GM21723 (cell line): ENCODE data around the gene TRIM24.
A peak's percentile ranks its signal among the peaks of the same experiment; 100 is the strongest.
"Not testable (repeated sequence)": the region's sequence is repeated elsewhere in the genome, so short reads cannot be mapped to it uniquely, and the experiment has no call there.

Experiments used
- ATAC-seq: cut with Tn5 transposase; IDR thresholded peaks from one replicate; pipeline ENCODE4 v1.9.1; 2021; ENCODE audit warnings: mild to moderate bottlenecking, moderate library complexity; ENCODE audit not compliant: unreplicated experiment

TRIM24 gene

GRCh38 chr7:138525757-138526156, 65.7 kb downstream of the TRIM24 start:
- ATAC-seq = no peak

- no peak for ATAC-seq
Measured at GRCh38 chr7:138527746-138528223, 67.7 kb downstream of the TRIM24 start.

- not testable (repeated sequence) for ATAC-seq
Measured at GRCh38 chr7:138536833-138537232, 76.8 kb downstream of the TRIM24 start.

- ATAC-seq = no peak
Measured at GRCh38 chr7:138538518-138538917, 78.5 kb downstream of the TRIM24 start.

GRCh38 chr7:138538997-138539644, 79.1 kb downstream of the TRIM24 start:
- ATAC-seq = no peak

- peak; percentile 95 for ATAC-seq
Measured at GRCh38 chr7:138542183-138542582, 82.1 kb downstream of the TRIM24 start.

GRCh38 chr7:138543739-138544138, 83.7 kb downstream of the TRIM24 start:
- ATAC-seq = no peak

- ATAC-seq = no peak
Measured at GRCh38 chr7:138545123-138545522, 85.1 kb downstream of the TRIM24 start.

- no peak for ATAC-seq
Measured at GRCh38 chr7:138546064-138546619, 86.1 kb downstream of the TRIM24 start.

GRCh38 chr7:138546829-138547228, 86.8 kb downstream of the TRIM24 start:
- no peak for ATAC-seq

GRCh38 chr7:138549082-138549481, 89.0 kb downstream of the TRIM24 start:
- no peak for ATAC-seq

GRCh38 chr7:138550337-138550736, 90.3 kb downstream of the TRIM24 start:
- ATAC-seq = no peak

- ATAC-seq = no peak
Measured at GRCh38 chr7:138551102-138551501, 91.0 kb downstream of the TRIM24 start.

- ATAC-seq = no peak
Measured at GRCh38 chr7:138553805-138554204, 93.7 kb downstream of the TRIM24 start.

- ATAC-seq = no peak
Measured at GRCh38 chr7:138554674-138555073, 94.6 kb downstream of the TRIM24 start.

GRCh38 chr7:138555684-138556083, 95.6 kb downstream of the TRIM24 start:
- ATAC-seq = no peak

- no peak for ATAC-seq
Measured at GRCh38 chr7:138556771-138557484, 96.9 kb downstream of the TRIM24 start.

- ATAC-seq = no peak
Measured at GRCh38 chr7:138559448-138559847, 99.4 kb downstream of the TRIM24 start.

GRCh38 chr7:138563808-138564207, 103.7 kb downstream of the TRIM24 start:
- no peak for ATAC-seq

- no peak for ATAC-seq
Measured at GRCh38 chr7:138564365-138564764, 104.3 kb downstream of the TRIM24 start.

GRCh38 chr7:138565071-138565450, 105.0 kb downstream of the TRIM24 start:
- ATAC-seq = no peak

- ATAC-seq = no peak
Measured at GRCh38 chr7:138565451-138566114, 105.5 kb downstream of the TRIM24 start.
